ENCODE data around the gene CXCL12. TPM values are rescaled to one million over a fixed set of nuclear protein-coding genes. Genes with fewer than 3 reads are reported as not detected.

Gene CXCL12
- total RNA-seq, 1 donor from 2014 or later, result 40.8 TPM

GRCh38 chr10:44377651-44378310, 7.1 kb downstream of the CXCL12 start:
- DNase-seq, result peak; percentile 36
- ATAC-seq, result no peak
- Histone ChIP-seq H3K4me3 (no peak overlapping the region), H3K36me3 (no peaks in the 10 kb centered on the region), H3K27ac (no peak overlapping the region), H3K27me3 (peaks cover 2% of the 10 kb centered on the region), H3K4me1 (no peaks in the 10 kb centered on the region), H3K9me3 (no peaks in the 10 kb centered on the region)
- intact Hi-C loops (cut with DNase I), result no loop called here
- no peak for TF ChIP-seq CTCF (IDR thresholded peaks at IDR 0.05)

GRCh38 chr10:44376472-44377099, 8.3 kb downstream of the CXCL12 start:
- Histone ChIP-seq H3K27me3 (no peaks in the 10 kb centered on the region), H3K4me1 (no peaks in the 10 kb centered on the region), H3K27ac (no peak overlapping the region), H3K36me3 (no peaks in the 10 kb centered on the region), H3K9me3 (no peaks in the 10 kb centered on the region), H3K4me3 (no peak overlapping the region)
- ATAC-seq, result no peak
- intact Hi-C loops (cut with DNase I), result no loop called here
- no peak for DNase-seq
- no peak for TF ChIP-seq CTCF (IDR thresholded peaks at IDR 0.05)

- intact Hi-C loops (cut with DNase I), result no loop called here
- H3K36me3 ChIP-seq, result no peaks in the 10 kb centered on the region
- no peak for ATAC-seq
Observed at GRCh38 chr10:44374155-44374554, 10.7 kb downstream of the CXCL12 start.

GRCh38 chr10:44373341-44373995, 11.4 kb downstream of the CXCL12 start:
- no peak for ATAC-seq
- TF ChIP-seq CTCF (IDR thresholded peaks at IDR 0.05), result no peak
- no peak for DNase-seq
- intact Hi-C loops (cut with DNase I), result no loop called here
- Histone ChIP-seq H3K9me3 (no peaks in the 10 kb centered on the region), H3K27me3 (no peaks in the 10 kb centered on the region), H3K36me3 (no peaks in the 10 kb centered on the region), H3K4me1 (no peaks in the 10 kb centered on the region), H3K27ac (no peak overlapping the region), H3K4me3 (no peak overlapping the region)

More at GRCh38 chr10:44374155-44374554, 10.7 kb downstream of the CXCL12 start:
- no peak for DNase-seq
- Histone ChIP-seq H3K27ac (no peak overlapping the region), H3K9me3 (no peaks in the 10 kb centered on the region), H3K27me3 (no peaks in the 10 kb centered on the region), H3K4me3 (no peak overlapping the region), H3K4me1 (no peaks in the 10 kb centered on the region)
- TF ChIP-seq CTCF (IDR thresholded peaks at IDR 0.05), result no peak

- Histone ChIP-seq H3K36me3 (no peaks in the 10 kb centered on the region), H3K27me3 (no peaks in the 10 kb centered on the region), H3K27ac (no peak overlapping the region), H3K9me3 (no peaks in the 10 kb centered on the region), H3K4me3 (no peak overlapping the region), H3K4me1 (no peaks in the 10 kb centered on the region)
- DNase-seq (no peak), ATAC-seq (no peak)
- intact Hi-C loops (cut with DNase I), result no loop called here
- TF ChIP-seq CTCF (IDR thresholded peaks at IDR 0.05), result no peak
Observed at GRCh38 chr10:44372181-44372580, 12.7 kb downstream of the CXCL12 start.
